ENCODE measurements around the gene PWWP3B.
"Not testable (repeated sequence)": the region's sequence is repeated elsewhere in the genome, so short reads cannot be mapped to it uniquely, and the experiment has no call there.

PWWP3B gene

DNA sequence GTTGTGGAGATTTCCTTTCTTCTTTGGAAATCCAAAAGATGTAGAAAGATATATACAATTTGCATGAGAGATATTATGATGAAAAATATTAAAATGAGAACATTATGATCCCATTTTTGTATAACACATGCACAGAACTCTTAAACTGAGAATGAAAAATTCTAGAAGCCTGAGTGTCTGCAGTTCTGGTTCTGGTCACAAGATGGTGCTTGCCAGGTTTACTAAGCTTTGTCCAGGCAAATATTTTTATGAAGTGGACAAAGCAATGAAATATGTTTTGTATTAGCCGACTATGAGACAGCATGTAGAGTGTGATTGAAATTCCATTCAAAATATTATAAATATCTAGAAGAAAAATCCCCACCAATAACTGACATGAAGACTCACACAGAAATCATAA is 2.2 kb downstream of the PWWP3B start:
- no peaks in the 10 kb centered on the region for H3K36me3 ChIP-seq (ENCODE audit: control insufficient read depth, insufficient read depth, low read length)
- H3K27me3 ChIP-seq (ENCODE audit: control insufficient read depth, insufficient read depth, low read length), result no peaks in the 10 kb centered on the region
- no peaks in the 10 kb centered on the region for H3K4me1 ChIP-seq
- no peak overlapping the region for H3K27ac ChIP-seq
- H3K4me2 ChIP-seq (ENCODE audit: low read length), result no peak overlapping the region
- H3K9me3 ChIP-seq (ENCODE audit: control insufficient read depth, low read length), result no peaks in the 10 kb centered on the region
- no peak overlapping the region for H3K9ac ChIP-seq
- TF ChIP-seq CTCF (IDR thresholded peaks at IDR 0.05), result peak; percentile 47
- no peaks in the 10 kb centered on the region for H3K79me2 ChIP-seq
- no peak overlapping the region for H2AFZ ChIP-seq
- H3K4me3 ChIP-seq (ENCODE audit: low read depth, low read length), result no peak overlapping the region

DNA sequence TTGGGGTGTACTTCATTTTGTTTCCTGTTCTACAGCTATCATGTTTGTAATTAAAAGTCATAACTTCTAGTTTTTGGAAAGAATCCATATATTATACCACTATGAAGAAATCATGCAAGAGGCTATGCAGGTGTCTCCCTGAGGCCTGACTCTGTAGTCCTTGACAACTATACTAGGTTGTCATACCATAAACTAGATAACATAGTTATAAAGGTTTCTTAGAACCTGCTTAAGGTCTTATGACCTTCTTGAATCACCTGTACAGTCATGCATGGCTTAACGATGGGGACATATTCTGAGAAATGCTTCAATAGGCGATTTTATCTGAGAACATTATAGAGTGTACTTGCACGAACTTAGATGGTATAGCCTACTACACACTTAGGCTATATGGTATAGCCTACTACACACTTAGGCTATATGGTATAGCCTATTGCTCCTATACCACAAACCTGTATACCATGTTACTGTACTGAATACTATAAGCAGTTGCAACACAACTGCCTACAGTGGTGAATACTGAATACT is 3.3 kb downstream of the PWWP3B start:
- H3K27ac ChIP-seq, result no peak overlapping the region
- H3K36me3 ChIP-seq (ENCODE audit: control insufficient read depth, insufficient read depth, low read length), result no peaks in the 10 kb centered on the region
- no peak overlapping the region for H3K4me3 ChIP-seq (ENCODE audit: low read depth, low read length)
- no peak overlapping the region for H3K9ac ChIP-seq
- no peaks in the 10 kb centered on the region for H3K9me3 ChIP-seq (ENCODE audit: control insufficient read depth, low read length)
- no peak overlapping the region for H3K4me2 ChIP-seq (ENCODE audit: low read length)
- H3K27me3 ChIP-seq (ENCODE audit: control insufficient read depth, insufficient read depth, low read length), result no peaks in the 10 kb centered on the region
- no peak overlapping the region for H2AFZ ChIP-seq
- no peaks in the 10 kb centered on the region for H3K79me2 ChIP-seq
- H3K4me1 ChIP-seq, result no peaks in the 10 kb centered on the region
- no peak for TF ChIP-seq CTCF (IDR thresholded peaks at IDR 0.05)

GRCh38 chrX:106177106-106177981 is 9.2 kb downstream of the PWWP3B start:
- TF ChIP-seq CTCF (IDR thresholded peaks at IDR 0.05), result no peak
- no peak overlapping the region for H3K27ac ChIP-seq
- H3K9me3 ChIP-seq (ENCODE audit: control insufficient read depth, low read length), result no peaks in the 10 kb centered on the region
- no peaks in the 10 kb centered on the region for H3K4me1 ChIP-seq
- no peaks in the 10 kb centered on the region for H3K79me2 ChIP-seq
- H2AFZ ChIP-seq, result peak overlapping the region; percentile 56
- no peaks in the 10 kb centered on the region for H3K27me3 ChIP-seq (ENCODE audit: control insufficient read depth, insufficient read depth, low read length)
- H3K4me2 ChIP-seq (ENCODE audit: low read length), result peak overlapping the region; percentile 65
- H3K4me3 ChIP-seq (ENCODE audit: low read depth, low read length), result peak overlapping the region; percentile 44
- no peak overlapping the region for H3K9ac ChIP-seq
- no peaks in the 10 kb centered on the region for H3K36me3 ChIP-seq (ENCODE audit: control insufficient read depth, insufficient read depth, low read length)

GRCh38 chrX:106177982-106178321 is 9.8 kb downstream of the PWWP3B start:
- Histone ChIP-seq H2AFZ (no peak overlapping the region), H3K79me2 (no peaks in the 10 kb centered on the region), H3K9me3 (ENCODE audit: control insufficient read depth, low read length) (no peaks in the 10 kb centered on the region), H3K4me3 (ENCODE audit: low read depth, low read length) (no peak overlapping the region), H3K4me2 (ENCODE audit: low read length) (no peak overlapping the region), H3K27ac (no peak overlapping the region), H3K4me1 (no peaks in the 10 kb centered on the region), H3K27me3 (ENCODE audit: control insufficient read depth, insufficient read depth, low read length) (no peaks in the 10 kb centered on the region), H3K36me3 (ENCODE audit: control insufficient read depth, insufficient read depth, low read length) (no peaks in the 10 kb centered on the region), H3K9ac (no peak overlapping the region)
- TF ChIP-seq CTCF (IDR thresholded peaks at IDR 0.05), result no peak

GRCh38 chrX:106178826-106179225 is 10.7 kb downstream of the PWWP3B start:
- H3K36me3 ChIP-seq (ENCODE audit: control insufficient read depth, insufficient read depth, low read length), result no peaks in the 10 kb centered on the region
- H3K27me3 ChIP-seq (ENCODE audit: control insufficient read depth, insufficient read depth, low read length), result no peaks in the 10 kb centered on the region
- no peaks in the 10 kb centered on the region for H3K9me3 ChIP-seq (ENCODE audit: control insufficient read depth, low read length)
- no peak overlapping the region for H2AFZ ChIP-seq
- H3K9ac ChIP-seq, result no peak overlapping the region
- H3K4me1 ChIP-seq, result no peaks in the 10 kb centered on the region
- no peak overlapping the region for H3K4me2 ChIP-seq (ENCODE audit: low read length)
- H3K79me2 ChIP-seq, result no peaks in the 10 kb centered on the region
- H3K4me3 ChIP-seq (ENCODE audit: low read depth, low read length), result no peak overlapping the region
- no peak for TF ChIP-seq CTCF (IDR thresholded peaks at IDR 0.05)
- no peak overlapping the region for H3K27ac ChIP-seq

- H3K4me2 ChIP-seq (ENCODE audit: low read length); H2AFZ ChIP-seq; H3K79me2 ChIP-seq; H3K4me1 ChIP-seq; H3K4me3 ChIP-seq (ENCODE audit: low read depth, low read length); H3K9me3 ChIP-seq (ENCODE audit: control insufficient read depth, low read length); H3K27me3 ChIP-seq (ENCODE audit: control insufficient read depth, insufficient read depth, low read length); H3K36me3 ChIP-seq (ENCODE audit: control insufficient read depth, insufficient read depth, low read length); H3K27ac ChIP-seq; H3K9ac ChIP-seq: not testable (repeated sequence)
Measured at GRCh38 chrX:106183685-106184084, 15.6 kb downstream of the PWWP3B start.
